ENCODE data around the gene MAPKAP1. TPM values are rescaled to one million over a fixed set of nuclear protein-coding genes. Genes with fewer than 3 reads are reported as not detected.
"Not testable (repeated sequence)": the region's sequence is repeated elsewhere in the genome, so short reads cannot be mapped to it uniquely, and the experiment has no call there.

MAPKAP1 gene
- total and polyA plus RNA-seq, 2 donors, result 61.4 to 97.6 TPM

DNA sequence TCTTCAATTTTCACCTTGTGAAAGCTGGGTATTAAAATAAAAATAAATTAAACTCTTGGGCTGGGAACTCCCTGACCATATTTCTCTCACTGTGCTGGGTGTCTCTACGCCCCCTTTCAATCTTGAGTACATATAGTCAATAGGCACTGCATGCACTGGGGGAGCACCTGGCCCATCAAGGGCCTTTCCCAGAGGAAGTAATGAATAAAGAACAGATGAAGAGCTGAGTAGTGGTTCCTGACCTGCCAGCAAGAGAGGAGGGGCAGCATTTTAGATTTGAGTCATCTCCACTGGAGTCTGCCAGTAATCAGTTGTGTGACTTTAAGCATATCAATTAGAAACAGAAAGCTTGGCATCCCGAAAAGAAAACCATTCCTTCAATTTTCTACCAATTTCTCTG, 6.2 kb downstream of the MAPKAP1 start:
- Histone ChIP-seq H3K36me3 (ENCODE audit: insufficient read depth) (no peaks in the 10 kb centered on the region), H3K4me1 (ENCODE audit: insufficient read depth) (no peaks in the 10 kb centered on the region), H3K27ac (ENCODE audit: low read depth) (no peak overlapping the region), H3K4me3 (ENCODE audit: low read depth, low read length) (no peak overlapping the region)
- no peak for DNase-seq (ENCODE audit: extremely low spot score)
- WGBS, result 85% methylated on average over 2 of the region's 2 CpGs

DNA sequence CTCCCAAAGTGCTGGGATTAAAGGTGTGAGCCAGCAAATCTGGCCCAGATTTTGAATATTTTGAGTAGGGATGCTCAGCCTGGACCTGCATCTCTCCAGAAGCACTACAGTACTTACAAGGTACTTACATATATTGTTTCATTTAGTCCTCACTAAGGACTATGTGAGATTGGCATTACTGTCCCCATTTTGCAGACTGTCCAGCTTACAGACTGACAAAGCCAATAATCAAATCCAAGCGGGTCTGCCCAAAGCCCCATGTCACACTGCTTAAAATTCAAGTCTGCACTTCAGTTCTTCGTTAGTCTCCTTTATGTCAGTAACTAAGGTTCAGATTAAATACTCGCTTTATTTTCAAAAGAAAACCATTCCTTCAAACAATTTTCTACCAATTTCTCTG, 7.1 kb downstream of the MAPKAP1 start:
- H3K27ac ChIP-seq (ENCODE audit: low read depth), result no peak overlapping the region
- H3K4me1 ChIP-seq (ENCODE audit: insufficient read depth), result no peaks in the 10 kb centered on the region
- WGBS, result 80% methylated on average over 3 of the region's 3 CpGs
- no peaks in the 10 kb centered on the region for H3K36me3 ChIP-seq (ENCODE audit: insufficient read depth)
- H3K4me3 ChIP-seq (ENCODE audit: low read depth, low read length), result no peak overlapping the region
- no peak for DNase-seq (ENCODE audit: extremely low spot score)

GRCh38 chr9:125696106-125696647, 10.8 kb downstream of the MAPKAP1 start:
- Histone ChIP-seq H3K36me3 (ENCODE audit: insufficient read depth) (no peaks in the 10 kb centered on the region), H3K27ac (ENCODE audit: low read depth) (no peak overlapping the region), H3K4me3 (ENCODE audit: low read depth, low read length) (no peak overlapping the region), H3K4me1 (ENCODE audit: insufficient read depth) (no peaks in the 10 kb centered on the region)
- 81% methylated on average over 6 of the region's 6 CpGs for WGBS
- no peak for DNase-seq (ENCODE audit: extremely low spot score)

DNA sequence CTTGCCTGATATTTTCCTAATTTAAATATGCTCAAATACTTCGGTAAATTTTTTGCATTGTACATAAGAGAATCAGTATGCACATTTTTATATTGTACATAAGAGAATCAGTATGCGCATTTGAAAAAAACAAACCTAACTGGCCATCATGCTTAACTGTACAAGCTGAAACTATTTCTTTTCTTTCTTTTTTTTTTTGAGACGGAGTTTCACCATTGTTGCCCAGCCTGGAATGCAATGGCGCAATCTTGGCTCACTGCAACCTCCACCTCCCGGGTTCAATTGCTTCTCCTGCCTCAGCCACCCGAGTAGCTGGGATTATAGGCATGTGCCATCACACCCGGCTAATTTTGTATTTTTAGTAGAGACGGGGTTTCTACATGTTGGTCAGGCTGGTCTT, 11.5 kb downstream of the MAPKAP1 start:
- not testable (repeated sequence) for H3K36me3 ChIP-seq (ENCODE audit: insufficient read depth); H3K4me1 ChIP-seq (ENCODE audit: insufficient read depth); DNase-seq (ENCODE audit: extremely low spot score); H3K4me3 ChIP-seq (ENCODE audit: low read depth, low read length); H3K27ac ChIP-seq (ENCODE audit: low read depth)
- 90% methylated on average over 8 of the region's 8 CpGs for WGBS

- Histone ChIP-seq H3K36me3 (ENCODE audit: insufficient read depth) (no peaks in the 10 kb centered on the region), H3K4me3 (ENCODE audit: low read depth, low read length) (no peak overlapping the region), H3K4me1 (ENCODE audit: insufficient read depth) (no peaks in the 10 kb centered on the region), H3K27ac (ENCODE audit: low read depth) (no peak overlapping the region)
- 59% methylated on average over 3 of the region's 3 CpGs for WGBS
- no peak for DNase-seq (ENCODE audit: extremely low spot score)
Observed at GRCh38 chr9:125694478-125694877, 12.5 kb downstream of the MAPKAP1 start.

- H3K27ac ChIP-seq (ENCODE audit: low read depth); H3K4me1 ChIP-seq (ENCODE audit: insufficient read depth); H3K4me3 ChIP-seq (ENCODE audit: low read depth, low read length); DNase-seq (ENCODE audit: extremely low spot score); H3K36me3 ChIP-seq (ENCODE audit: insufficient read depth): not testable (repeated sequence)
- 81% methylated on average over 10 of the region's 10 CpGs for WGBS
Observed at GRCh38 chr9:125693492-125693891, 13.5 kb downstream of the MAPKAP1 start.

DNA sequence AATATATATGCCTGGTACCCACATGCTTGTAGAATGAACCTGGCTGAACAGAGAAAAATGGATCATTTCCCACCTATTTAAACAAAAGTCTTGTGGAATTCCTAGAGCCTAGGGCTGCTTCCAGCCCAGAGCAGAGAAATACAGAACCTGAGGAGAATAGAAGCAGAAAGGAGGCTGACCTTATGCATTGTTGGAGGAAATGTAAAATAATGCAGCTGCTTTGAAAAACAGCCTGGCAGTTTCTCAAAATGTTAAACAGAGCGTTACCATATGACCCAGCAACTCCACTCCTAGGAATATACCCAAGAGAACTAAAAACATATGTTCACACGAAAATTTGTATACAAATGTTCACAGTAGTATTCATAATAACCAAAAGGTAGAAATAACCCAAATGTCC, 15.1 kb downstream of the MAPKAP1 start:
- Histone ChIP-seq H3K27ac (ENCODE audit: low read depth) (no peak overlapping the region), H3K36me3 (ENCODE audit: insufficient read depth) (no peaks in the 10 kb centered on the region), H3K4me1 (ENCODE audit: insufficient read depth) (no peaks in the 10 kb centered on the region), H3K4me3 (ENCODE audit: low read depth, low read length) (no peak overlapping the region)
- WGBS, result 61% methylated on average over 2 of the region's 2 CpGs
- DNase-seq (ENCODE audit: extremely low spot score), result no peak

DNA sequence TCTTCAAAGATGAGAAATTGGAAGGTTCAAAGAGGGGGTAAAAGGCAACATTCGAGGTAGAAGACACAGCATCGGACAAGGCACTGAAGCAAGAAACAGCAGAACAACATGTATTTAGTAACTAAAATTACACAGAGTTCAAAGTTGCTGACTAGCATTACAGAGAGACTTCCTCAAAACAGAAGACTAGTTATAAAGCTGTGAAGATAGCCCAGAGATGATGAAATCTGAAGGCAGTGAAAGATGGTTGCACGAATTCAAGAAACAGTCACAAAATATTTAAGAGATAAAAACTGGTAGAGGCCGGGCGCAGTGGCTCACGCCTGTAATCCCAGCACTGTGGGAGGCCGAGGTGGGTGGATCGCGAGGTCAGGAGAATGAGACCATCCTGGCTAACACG, 16.3 kb downstream of the MAPKAP1 start:
- no peak for DNase-seq (ENCODE audit: extremely low spot score)
- Histone ChIP-seq H3K27ac (ENCODE audit: low read depth) (no peak overlapping the region), H3K36me3 (ENCODE audit: insufficient read depth) (no peaks in the 10 kb centered on the region), H3K4me1 (ENCODE audit: insufficient read depth) (no peaks in the 10 kb centered on the region), H3K4me3 (ENCODE audit: low read depth, low read length) (no peak overlapping the region)
- 94% methylated on average over 10 of the region's 10 CpGs for WGBS

DNA sequence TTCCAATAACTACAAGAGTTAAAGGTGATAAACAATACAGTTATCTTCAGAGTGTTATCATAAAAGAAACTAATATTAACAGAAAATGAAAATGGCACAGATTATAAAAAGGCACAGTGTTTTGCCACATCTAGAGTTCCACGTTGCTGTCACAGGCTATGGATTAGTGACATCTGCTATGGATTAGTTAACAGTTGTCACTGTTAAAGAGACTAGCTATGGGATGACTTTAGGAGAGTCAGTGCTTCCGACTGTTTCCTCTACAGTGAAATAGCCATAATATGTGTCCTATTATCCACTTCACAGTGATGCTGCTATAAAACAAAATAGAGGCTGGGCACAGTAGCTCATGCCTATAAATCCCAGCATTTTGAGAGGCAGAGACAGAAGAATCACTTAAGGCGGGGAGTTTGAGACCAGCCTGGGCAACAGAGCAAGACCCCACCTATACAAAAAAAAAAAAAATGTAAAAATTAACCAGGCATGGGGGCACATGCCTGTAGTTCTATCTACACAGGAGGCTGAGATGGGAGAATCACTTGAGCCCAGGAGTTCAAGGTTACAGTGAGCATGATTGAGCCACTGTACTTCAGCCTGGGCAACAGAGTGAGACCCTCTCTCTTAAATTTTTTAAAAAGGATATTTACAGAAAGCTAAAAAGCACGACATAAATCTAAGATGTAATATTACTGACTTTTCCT, 19.7 kb downstream of the MAPKAP1 start:
- Histone ChIP-seq H3K27ac (ENCODE audit: low read depth) (no peak overlapping the region), H3K4me3 (ENCODE audit: low read depth, low read length) (no peak overlapping the region), H3K36me3 (ENCODE audit: insufficient read depth) (no peaks in the 10 kb centered on the region), H3K4me1 (ENCODE audit: insufficient read depth) (no peaks in the 10 kb centered on the region)
- WGBS, result 84% methylated on average over 4 of the region's 4 CpGs
- DNase-seq (ENCODE audit: extremely low spot score), result no peak

- Histone ChIP-seq H3K4me3 (ENCODE audit: low read depth, low read length) (no peak overlapping the region), H3K27ac (ENCODE audit: low read depth) (no peak overlapping the region), H3K4me1 (ENCODE audit: insufficient read depth) (no peaks in the 10 kb centered on the region), H3K36me3 (ENCODE audit: insufficient read depth) (no peaks in the 10 kb centered on the region)
- 97% methylated on average over 3 of the region's 3 CpGs for WGBS
- no peak for DNase-seq (ENCODE audit: extremely low spot score)
Observed at GRCh38 chr9:125685167-125685566, 21.8 kb downstream of the MAPKAP1 start.

GRCh38 chr9:125683486-125683885, 23.5 kb downstream of the MAPKAP1 start:
- no peak for DNase-seq (ENCODE audit: extremely low spot score)
- no peaks in the 10 kb centered on the region for H3K4me1 ChIP-seq (ENCODE audit: insufficient read depth)
- H3K27ac ChIP-seq (ENCODE audit: low read depth), result no peak overlapping the region
- 88% methylated on average over 3 of the region's 3 CpGs for WGBS
- H3K36me3 ChIP-seq (ENCODE audit: insufficient read depth), result no peaks in the 10 kb centered on the region
- no peak overlapping the region for H3K4me3 ChIP-seq (ENCODE audit: low read depth, low read length)

GRCh38 chr9:125682340-125682739, 24.7 kb downstream of the MAPKAP1 start:
- Histone ChIP-seq H3K4me3 (ENCODE audit: low read depth, low read length) (no peak overlapping the region), H3K4me1 (ENCODE audit: insufficient read depth) (no peaks in the 10 kb centered on the region), H3K36me3 (ENCODE audit: insufficient read depth) (no peaks in the 10 kb centered on the region), H3K27ac (ENCODE audit: low read depth) (no peak overlapping the region)
- DNase-seq (ENCODE audit: extremely low spot score), result no peak
- 66% methylated on average over 2 of the region's 2 CpGs for WGBS

DNA sequence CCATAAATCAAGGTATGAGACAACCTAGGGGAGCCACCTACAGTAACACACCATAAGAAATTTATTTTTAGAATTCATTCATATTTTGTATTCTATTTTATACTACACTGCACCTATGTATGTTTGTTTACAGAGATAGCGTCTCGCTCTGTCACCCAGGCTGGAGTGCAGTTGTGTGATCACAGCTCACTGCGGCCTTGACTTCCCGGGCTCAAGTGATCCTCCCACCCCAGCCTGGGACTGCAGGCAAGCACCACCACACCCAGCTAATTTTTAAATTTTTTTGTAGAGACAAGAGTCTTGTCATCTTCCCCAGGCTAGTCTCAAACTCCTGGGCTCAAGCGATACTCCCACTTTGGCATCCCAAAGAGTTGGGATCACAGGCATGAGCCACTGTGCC, 25.4 kb downstream of the MAPKAP1 start:
- Histone ChIP-seq H3K4me3 (ENCODE audit: low read depth, low read length) (no peak overlapping the region), H3K4me1 (ENCODE audit: insufficient read depth) (no peaks in the 10 kb centered on the region), H3K27ac (ENCODE audit: low read depth) (no peak overlapping the region), H3K36me3 (ENCODE audit: insufficient read depth) (no peaks in the 10 kb centered on the region)
- no peak for DNase-seq (ENCODE audit: extremely low spot score)
- WGBS, result 96% methylated on average over 5 of the region's 5 CpGs

- H3K36me3 ChIP-seq (ENCODE audit: insufficient read depth), result no peaks in the 10 kb centered on the region
- no peak for DNase-seq (ENCODE audit: extremely low spot score)
- H3K4me3 ChIP-seq (ENCODE audit: low read depth, low read length), result no peak overlapping the region
- H3K4me1 ChIP-seq (ENCODE audit: insufficient read depth), result no peaks in the 10 kb centered on the region
- H3K27ac ChIP-seq (ENCODE audit: low read depth), result no peak overlapping the region
- 94% methylated on average over 3 of the region's 3 CpGs for WGBS
Observed at GRCh38 chr9:125681086-125681622, 25.9 kb downstream of the MAPKAP1 start.
